ENCODE results near the gene PDK1. TPM values are rescaled to one million over a fixed set of nuclear protein-coding genes. Genes with fewer than 3 reads are reported as not detected.

Gene PDK1
- total and polyA plus RNA-seq, 10 donors: 4.4 to 61.7 (median 27.0) TPM

DNA sequence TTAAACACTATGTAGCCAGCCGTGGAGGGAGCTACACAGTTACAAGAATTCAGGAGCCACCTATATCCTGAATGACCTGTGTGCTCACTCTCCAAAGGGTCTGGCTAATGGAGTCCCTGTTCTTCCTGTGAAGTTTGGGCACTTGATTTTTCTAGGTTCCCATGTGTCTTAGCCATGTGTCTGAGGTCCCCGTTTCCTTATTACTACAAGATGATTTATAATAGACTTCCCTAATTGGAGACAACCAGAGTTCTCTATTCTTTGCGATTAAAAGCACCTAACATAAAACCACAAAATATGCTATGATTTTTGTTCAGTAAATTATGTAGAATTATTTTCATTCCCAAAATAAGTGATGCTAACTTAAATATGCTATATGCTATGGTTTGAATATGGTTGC lies 83.4 kb downstream of the PDK1 start:
- Histone ChIP-seq H3K27me3 (replicated peaks in 1 of 7) (no peaks in the 10 kb centered on the region), H3K4me1 (no peaks in the 10 kb centered on the region), H3K9me3 (no peaks in the 10 kb centered on the region), H3K36me3 (no peaks in the 10 kb centered on the region), H3K27ac (no peak overlapping the region), H3K4me3 (no peak overlapping the region)
- TF ChIP-seq POLR2AphosphoS5 (IDR thresholded peaks at IDR 0.05) (no peak), POLR2A (IDR thresholded peaks at IDR 0.05) (no peak)
- TF ChIP-seq, protein P1, sequence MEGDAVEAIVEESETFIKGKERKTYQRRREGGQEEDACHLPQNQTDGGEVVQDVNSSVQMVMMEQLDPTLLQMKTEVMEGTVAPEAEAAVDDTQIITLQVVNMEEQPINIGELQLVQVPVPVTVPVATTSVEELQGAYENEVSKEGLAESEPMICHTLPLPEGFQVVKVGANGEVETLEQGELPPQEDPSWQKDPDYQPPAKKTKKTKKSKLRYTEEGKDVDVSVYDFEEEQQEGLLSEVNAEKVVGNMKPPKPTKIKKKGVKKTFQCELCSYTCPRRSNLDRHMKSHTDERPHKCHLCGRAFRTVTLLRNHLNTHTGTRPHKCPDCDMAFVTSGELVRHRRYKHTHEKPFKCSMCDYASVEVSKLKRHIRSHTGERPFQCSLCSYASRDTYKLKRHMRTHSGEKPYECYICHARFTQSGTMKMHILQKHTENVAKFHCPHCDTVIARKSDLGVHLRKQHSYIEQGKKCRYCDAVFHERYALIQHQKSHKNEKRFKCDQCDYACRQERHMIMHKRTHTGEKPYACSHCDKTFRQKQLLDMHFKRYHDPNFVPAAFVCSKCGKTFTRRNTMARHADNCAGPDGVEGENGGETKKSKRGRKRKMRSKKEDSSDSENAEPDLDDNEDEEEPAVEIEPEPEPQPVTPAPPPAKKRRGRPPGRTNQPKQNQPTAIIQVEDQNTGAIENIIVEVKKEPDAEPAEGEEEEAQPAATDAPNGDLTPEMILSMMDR (IDR thresholded peaks at IDR 0.05 in 8 of 11, conservative IDR thresholded peaks at IDR 0.05 in 3 of 11): no peak
- WGBS, 5 donors: 30 to 58% (median 44%) methylated on average over 3 of the region's 3 CpGs
- no peak for DNase-seq
- intact Hi-C loops (cut with DNase I; ENCODE audit: low total_unique reads): no loop called here

DNA sequence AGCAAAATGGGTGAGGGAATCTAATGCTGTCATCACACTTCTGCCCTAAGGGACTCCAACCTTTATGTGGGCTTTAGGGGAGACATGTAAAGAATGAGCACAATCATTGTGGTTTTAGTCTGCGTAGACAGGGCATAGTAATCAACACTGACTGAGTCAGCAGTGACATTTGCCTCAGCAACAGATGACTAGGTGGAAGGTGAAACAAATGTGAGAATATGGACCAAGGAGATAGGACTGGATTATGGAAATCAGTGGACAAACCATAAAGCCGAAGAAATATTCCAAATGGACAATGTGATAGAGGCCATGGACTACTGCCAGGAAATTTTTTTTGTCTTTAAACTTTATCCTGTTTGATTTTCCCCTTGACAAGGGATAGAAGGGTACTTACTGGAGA lies 83.9 kb downstream of the PDK1 start:
- intact Hi-C loops (cut with DNase I; ENCODE audit: low total_unique reads): no loop called here
- Histone ChIP-seq H3K9me3 (no peaks in the 10 kb centered on the region), H3K27ac (no peak overlapping the region), H3K4me1 (no peaks in the 10 kb centered on the region), H3K27me3 (replicated peaks in 1 of 7) (no peaks in the 10 kb centered on the region), H3K36me3 (no peaks in the 10 kb centered on the region), H3K4me3 (no peak overlapping the region)
- TF ChIP-seq POLR2A (IDR thresholded peaks at IDR 0.05) (no peak), POLR2AphosphoS5 (IDR thresholded peaks at IDR 0.05) (no peak)
- TF ChIP-seq, protein P1 (IDR thresholded peaks at IDR 0.05 in 8 of 11, conservative IDR thresholded peaks at IDR 0.05 in 3 of 11): no peak
- 56 to 69% (median 61%) methylated on average over 2 of the region's 2 CpGs for WGBS, 5 donors
- DNase-seq: no peak

DNA sequence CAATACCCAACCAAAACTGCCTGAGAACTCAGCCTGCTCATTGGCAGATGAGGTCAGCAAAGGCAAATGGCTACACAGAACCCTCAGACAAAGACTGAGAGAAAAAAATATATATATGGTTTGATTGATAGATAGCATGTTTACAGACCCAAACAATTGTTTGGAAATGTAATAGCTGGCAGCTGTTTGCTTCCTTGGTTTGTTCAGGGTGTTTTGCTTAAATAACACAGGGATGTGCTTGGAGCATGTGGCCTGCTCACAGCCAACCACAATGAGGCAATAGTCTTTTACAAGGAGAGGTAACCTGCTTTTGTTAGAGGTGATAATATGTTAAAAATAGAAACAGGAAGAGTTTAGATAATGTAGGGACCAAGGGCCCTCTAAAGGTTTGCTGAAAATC lies 84.5 kb downstream of the PDK1 start:
- no peaks in the 10 kb centered on the region for H3K36me3 ChIP-seq
- H3K4me3 ChIP-seq: no peak overlapping the region
- no peaks in the 10 kb centered on the region for H3K4me1 ChIP-seq
- H3K27ac ChIP-seq: no peak overlapping the region
- intact Hi-C loops (cut with DNase I; ENCODE audit: low total_unique reads): no loop called here
- H3K9me3 ChIP-seq: no peaks in the 10 kb centered on the region
- no peak for TF ChIP-seq POLR2AphosphoS5 (IDR thresholded peaks at IDR 0.05)
- TF ChIP-seq POLR2A (IDR thresholded peaks at IDR 0.05): no peak
- TF ChIP-seq, protein P1 (IDR thresholded peaks at IDR 0.05 in 8 of 11, conservative IDR thresholded peaks at IDR 0.05 in 3 of 11): no peak
- DNase-seq: no peak
- no peaks in the 10 kb centered on the region for H3K27me3 ChIP-seq (replicated peaks in 1 of 7)

DNA sequence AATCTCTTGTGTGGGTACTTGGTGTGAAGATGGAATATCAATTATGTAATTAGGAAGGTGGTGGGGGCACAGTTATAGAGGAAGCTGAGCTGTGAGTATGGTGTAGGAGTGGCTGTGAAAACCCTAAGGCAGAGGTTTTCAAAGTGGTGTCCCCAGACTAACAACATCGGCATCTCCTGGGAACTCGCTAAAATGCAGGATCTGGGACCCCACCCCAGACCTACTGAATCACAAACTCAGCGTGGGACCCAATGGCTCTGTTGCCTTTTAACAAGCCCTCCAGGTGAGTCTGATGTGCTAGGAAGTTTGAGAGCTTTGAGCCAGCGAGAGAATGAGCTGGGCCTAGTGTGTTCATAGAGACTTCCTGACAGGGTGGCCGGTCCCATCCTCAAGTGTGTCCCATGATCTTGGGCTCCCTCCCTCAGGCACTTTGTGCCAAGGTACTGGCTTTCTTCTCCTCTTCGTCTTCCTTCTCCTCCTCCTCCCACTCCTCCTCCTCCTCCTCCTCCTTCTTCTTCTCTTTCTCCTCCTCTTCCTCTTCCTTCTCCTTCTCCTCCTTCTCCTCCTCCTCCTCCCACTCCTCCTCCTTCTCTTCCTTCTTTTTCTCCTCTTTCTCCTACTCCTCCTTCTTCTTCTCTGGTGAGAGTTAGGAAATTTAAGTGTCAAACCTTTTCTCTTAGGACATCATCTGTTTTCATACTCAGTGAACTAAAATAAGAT lies 86.6 kb downstream of the PDK1 start:
- no peaks in the 10 kb centered on the region for H3K4me1 ChIP-seq
- no peaks in the 10 kb centered on the region for H3K27me3 ChIP-seq (replicated peaks in 1 of 7)
- TF ChIP-seq, protein P1 (IDR thresholded peaks at IDR 0.05 in 8 of 11, conservative IDR thresholded peaks at IDR 0.05 in 3 of 11): no peak
- TF ChIP-seq POLR2AphosphoS5 (IDR thresholded peaks at IDR 0.05): no peak
- TF ChIP-seq POLR2A (IDR thresholded peaks at IDR 0.05): no peak
- H3K4me3 ChIP-seq: no peak overlapping the region
- no peaks in the 10 kb centered on the region for H3K9me3 ChIP-seq
- no peaks in the 10 kb centered on the region for H3K36me3 ChIP-seq
- intact Hi-C loops (cut with DNase I; ENCODE audit: low total_unique reads): no loop called here
- no peak overlapping the region for H3K27ac ChIP-seq
- no peak for DNase-seq
- WGBS, 5 donors: 59 to 85% (median 75%) methylated on average over 6 of the region's 6 CpGs

All from spleen (tissue), 11 donors.